Esophagus squamous epithelium (tissue), 4 donors: ENCODE measurements around the gene PPIH.

Source experiments
- POLR2A ChIP-seq, 4 donors: fragments of 450-650 bp; IDR thresholded peaks; one replicate each; pipeline ENCODE4 v1.6.1; 2017; ENCODE audit warnings: antibody characterized with exemption in 4 of 4, mild to moderate bottlenecking in 4 of 4, moderate library complexity in 3 of 4
- TF ChIP-seq, protein P1 (sequence below), 6 experiments: fragments of 450-650 bp in 4 of 6; fragments of 200-600 bp in 2 of 6; sonication (generic) in 2 of 6; IDR thresholded peaks; one replicate each; pipeline ENCODE4 v1.5.1; 2016 to 2019; ENCODE audit warnings: antibody characterized with exemption in 6 of 6, mild to moderate bottlenecking in 4 of 6, moderate library complexity in 4 of 6

- TF ChIP-seq POLR2A (IDR thresholded peaks at IDR 0.05), result no peak
- TF ChIP-seq, protein P1, sequence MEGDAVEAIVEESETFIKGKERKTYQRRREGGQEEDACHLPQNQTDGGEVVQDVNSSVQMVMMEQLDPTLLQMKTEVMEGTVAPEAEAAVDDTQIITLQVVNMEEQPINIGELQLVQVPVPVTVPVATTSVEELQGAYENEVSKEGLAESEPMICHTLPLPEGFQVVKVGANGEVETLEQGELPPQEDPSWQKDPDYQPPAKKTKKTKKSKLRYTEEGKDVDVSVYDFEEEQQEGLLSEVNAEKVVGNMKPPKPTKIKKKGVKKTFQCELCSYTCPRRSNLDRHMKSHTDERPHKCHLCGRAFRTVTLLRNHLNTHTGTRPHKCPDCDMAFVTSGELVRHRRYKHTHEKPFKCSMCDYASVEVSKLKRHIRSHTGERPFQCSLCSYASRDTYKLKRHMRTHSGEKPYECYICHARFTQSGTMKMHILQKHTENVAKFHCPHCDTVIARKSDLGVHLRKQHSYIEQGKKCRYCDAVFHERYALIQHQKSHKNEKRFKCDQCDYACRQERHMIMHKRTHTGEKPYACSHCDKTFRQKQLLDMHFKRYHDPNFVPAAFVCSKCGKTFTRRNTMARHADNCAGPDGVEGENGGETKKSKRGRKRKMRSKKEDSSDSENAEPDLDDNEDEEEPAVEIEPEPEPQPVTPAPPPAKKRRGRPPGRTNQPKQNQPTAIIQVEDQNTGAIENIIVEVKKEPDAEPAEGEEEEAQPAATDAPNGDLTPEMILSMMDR (IDR thresholded peaks at IDR 0.05), result no peak
These were observed 34.7 kb downstream of the PPIH start for GRCh38 chr1:42692911-42693310.
